Ishikawa (cell line): Measurements from ENCODE around the gene IFRD2.

Source experiments
- EP300 ChIP-seq: IDR thresholded peaks from 2 replicates; pipeline ENCODE4 v1.6.1; 2012; ENCODE audit warnings: borderline replicate concordance
- YY1 ChIP-seq: IDR thresholded peaks from 2 replicates; pipeline ENCODE4 v1.6.1; 2012; ENCODE audit warnings: low read depth

GRCh38 chr3:50319894-50320625 lies 27.8 kb upstream of the IFRD2 start:
- no peak for TF ChIP-seq YY1
- TF ChIP-seq EP300, result no peak
